GM13976 (cell line): ENCODE results near the gene ACADVL.

Experiments used
- DNase-seq: peaks from one replicate; pipeline ENCODE4 v3.0.0; 2012; ENCODE audit warnings: low spot score
- in situ Hi-C: fragments of 300-500 bp; cut with MboI; formaldehyde crosslinking; loops from one replicate; pipeline ENCODE4 v1.12.0; 2022; ENCODE audit warnings: low sequenced_read_pairs, mixed read lengths, inconsistent platforms; ENCODE audit not compliant: unreplicated experiment
- TF ChIP-seq, protein P1 (sequence below): IDR thresholded peaks from 2 replicates; pipeline ENCODE4 v1.5.1; 2012; ENCODE audit warnings: borderline replicate concordance, mild to moderate bottlenecking; ENCODE audit not compliant: insufficient read depth; ENCODE audit errors: extremely low read depth, missing control alignments, control extremely low read depth

ACADVL gene

DNA sequence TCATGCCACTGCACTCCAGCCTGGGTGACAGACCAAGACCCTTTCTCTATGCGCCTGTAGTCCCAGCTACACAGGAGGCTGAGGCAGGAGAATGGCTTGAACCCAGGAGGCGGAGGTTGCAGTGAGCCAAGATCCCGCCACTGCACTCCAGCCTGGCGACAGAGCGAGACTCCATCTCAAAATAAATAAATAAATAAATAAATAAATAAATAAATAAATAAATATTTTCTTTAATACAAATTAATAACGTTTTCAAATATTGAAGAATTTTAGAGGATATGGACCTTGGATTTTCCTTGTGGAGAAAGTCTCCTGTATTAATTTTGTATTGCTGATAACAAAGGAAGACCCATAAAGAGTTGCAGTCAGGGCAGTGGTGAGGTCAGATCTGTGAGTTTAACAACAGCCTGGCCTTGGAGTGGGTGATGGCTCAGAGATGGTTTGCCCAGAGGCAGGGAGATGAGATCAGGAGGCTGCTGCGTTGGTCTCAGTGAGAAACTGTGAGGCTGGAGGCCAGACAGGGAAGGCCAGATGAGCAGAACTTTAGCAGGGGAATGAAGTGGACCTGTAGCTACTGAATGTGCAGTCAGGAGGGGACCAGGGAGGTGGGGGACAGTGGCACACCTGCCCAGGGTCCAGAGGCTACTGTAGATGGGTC lies 36.2 kb upstream of the ACADVL start:
- no peak for DNase-seq
- in situ Hi-C loops: no loop called here
- TF ChIP-seq, protein P1, sequence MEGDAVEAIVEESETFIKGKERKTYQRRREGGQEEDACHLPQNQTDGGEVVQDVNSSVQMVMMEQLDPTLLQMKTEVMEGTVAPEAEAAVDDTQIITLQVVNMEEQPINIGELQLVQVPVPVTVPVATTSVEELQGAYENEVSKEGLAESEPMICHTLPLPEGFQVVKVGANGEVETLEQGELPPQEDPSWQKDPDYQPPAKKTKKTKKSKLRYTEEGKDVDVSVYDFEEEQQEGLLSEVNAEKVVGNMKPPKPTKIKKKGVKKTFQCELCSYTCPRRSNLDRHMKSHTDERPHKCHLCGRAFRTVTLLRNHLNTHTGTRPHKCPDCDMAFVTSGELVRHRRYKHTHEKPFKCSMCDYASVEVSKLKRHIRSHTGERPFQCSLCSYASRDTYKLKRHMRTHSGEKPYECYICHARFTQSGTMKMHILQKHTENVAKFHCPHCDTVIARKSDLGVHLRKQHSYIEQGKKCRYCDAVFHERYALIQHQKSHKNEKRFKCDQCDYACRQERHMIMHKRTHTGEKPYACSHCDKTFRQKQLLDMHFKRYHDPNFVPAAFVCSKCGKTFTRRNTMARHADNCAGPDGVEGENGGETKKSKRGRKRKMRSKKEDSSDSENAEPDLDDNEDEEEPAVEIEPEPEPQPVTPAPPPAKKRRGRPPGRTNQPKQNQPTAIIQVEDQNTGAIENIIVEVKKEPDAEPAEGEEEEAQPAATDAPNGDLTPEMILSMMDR: no peak

DNA sequence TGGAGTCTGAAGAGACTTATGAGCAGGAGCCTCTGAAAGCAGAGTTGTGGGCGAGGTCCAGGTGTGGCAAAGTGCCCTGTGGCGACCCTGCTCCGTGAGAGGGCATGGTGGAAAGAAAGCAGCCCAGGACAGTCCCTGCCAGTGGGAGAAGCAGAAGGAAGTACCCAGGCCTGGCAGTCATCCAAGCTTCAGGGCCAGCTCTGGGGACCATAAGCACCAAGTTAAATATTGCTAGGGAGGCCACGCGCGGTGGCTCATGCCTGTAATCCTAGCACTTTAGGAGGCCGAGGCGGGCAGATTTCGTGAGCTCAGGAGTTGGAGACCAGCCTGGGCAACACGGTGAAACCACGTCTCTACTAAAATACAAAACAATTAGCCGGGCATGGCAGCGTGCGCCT lies 35.6 kb upstream of the ACADVL start:
- in situ Hi-C loops: no loop called here
- no peak for DNase-seq
- TF ChIP-seq, protein P1: no peak

DNA sequence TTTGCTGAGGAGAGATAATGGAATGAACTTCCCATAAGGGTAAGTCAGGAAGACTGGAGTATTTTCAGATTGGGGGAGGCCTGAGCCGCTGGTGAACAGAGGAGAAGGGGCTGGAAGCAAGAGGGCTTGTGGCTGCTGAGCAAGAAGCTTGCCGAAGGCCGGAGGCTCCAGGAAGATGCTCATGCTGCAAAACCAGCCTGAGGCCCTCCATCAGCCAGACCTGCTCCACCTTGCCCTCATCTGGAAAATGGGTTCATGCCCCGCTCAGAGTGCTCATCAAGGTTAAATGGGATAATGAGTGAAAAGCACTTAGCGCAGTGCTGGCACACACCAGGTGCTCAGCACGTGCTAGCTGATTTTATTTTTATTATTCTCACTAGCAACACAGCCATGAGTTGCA lies 35.1 kb upstream of the ACADVL start:
- in situ Hi-C loops: no loop called here
- no peak for DNase-seq
- TF ChIP-seq, protein P1: no peak

DNA sequence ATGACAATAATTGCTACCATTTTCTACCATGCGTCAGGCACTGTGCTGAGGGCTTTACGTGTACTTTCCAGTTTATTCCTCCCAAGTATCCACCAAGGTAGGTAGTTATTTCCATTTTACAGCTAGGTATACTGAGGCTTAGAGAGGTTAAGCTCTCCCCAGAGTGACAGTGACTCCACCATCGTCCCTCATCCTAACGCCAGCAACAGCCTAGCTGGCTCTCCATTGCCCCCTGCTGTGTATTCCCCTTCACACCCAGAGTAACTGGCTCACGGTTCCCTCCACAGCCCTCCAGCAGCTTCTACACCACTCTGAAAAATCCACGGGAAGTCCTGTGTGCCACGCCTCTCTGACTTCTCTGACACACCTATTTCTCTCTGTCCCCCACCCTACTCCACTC lies 33.5 kb upstream of the ACADVL start:
- no peak for DNase-seq
- in situ Hi-C loops: no loop called here
- TF ChIP-seq, protein P1: no peak

DNA sequence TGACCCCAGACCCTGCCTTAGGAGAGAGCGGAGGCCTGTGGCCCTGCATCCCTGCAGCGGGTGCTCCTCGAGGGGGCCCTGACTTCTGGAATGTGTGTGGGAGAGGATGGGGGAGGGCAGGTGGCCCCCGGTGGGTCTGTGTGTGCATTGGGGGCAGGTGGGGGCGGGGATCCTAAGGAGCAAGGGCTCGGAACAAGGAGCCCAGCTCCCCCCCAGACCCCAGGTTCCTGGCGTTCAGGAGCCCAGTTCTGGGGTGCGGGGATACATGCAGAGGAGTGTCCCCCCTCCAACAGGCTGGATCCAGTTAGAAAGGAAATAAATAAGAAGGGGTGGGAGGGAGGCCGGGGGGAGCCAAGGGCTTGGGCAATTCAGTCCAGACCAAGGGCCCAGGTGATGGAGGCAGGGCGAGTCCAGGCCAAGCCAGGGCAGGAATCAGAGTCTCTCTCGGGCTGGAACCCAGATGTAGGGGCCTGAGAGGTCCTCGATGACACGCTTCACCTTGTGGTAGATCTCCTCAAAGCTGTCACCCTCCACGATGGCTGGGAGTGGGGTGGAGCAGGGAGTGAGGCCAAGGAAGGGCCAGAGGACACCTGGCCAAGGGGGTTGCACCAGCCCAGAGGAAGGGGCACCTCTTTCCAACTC lies 29.3 kb upstream of the ACADVL start:
- in situ Hi-C loops: no loop called here
- TF ChIP-seq, protein P1: no peak

DNA sequence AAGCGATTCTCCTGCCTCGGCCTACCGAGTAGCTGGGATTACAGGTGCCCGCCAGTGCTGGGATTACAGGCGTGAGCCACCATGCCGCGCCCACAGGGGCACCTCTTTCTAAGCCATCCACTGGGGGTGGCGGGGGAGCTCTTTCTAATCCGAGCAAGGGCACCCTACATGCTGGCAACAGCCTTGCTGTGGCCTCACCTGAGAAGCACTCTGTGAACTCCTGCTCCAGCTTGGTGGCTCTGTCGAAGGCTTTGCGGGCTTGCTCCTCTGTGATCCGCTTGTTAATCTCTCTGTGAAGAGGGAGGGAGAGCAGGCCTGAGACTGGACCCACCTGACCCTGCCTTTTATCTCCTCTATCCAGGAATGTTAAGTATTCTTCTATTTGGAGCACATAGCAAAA lies 28.7 kb upstream of the ACADVL start:
- DNase-seq: no peak
- TF ChIP-seq, protein P1: no peak
- in situ Hi-C loops: no loop called here

More for the DNA sequence above, 29.3 kb upstream of the ACADVL start:
- DNase-seq: no peak
